Fibroblast of mammary gland (primary cell): Measurements from ENCODE around the gene ZFP92.

ENCODE experiments used
- DNase-seq: peaks from one replicate; pipeline ENCODE4 v3.0.0-alpha.2; 2010; ENCODE audit warnings: low read depth
- H3K4me3 ChIP-seq: 2 replicates; pipeline ENCODE4 v1.5.1; 2011; ENCODE audit warnings: low read depth, mild to moderate bottlenecking, low read length, moderate library complexity; ENCODE audit not compliant: control insufficient read depth
- CTCF ChIP-seq: conservative IDR thresholded peaks from 2 replicates; pipeline ENCODE4 v1.5.1; 2011; ENCODE audit warnings: low read depth, low read length, inconsistent platforms; ENCODE audit not compliant: control insufficient read depth, insufficient read depth

ZFP92 gene

GRCh38 chrX:153435845-153436244, 24.6 kb downstream of the ZFP92 start:
- no peak for DNase-seq
- TF ChIP-seq CTCF: no peak

GRCh38 chrX:153438532-153438931, 27.3 kb downstream of the ZFP92 start:
- peak; percentile 41 for TF ChIP-seq CTCF
- DNase-seq: peak; percentile 35
- H3K4me3 ChIP-seq: no peak overlapping the region

More at GRCh38 chrX:153435845-153436244, 24.6 kb downstream of the ZFP92 start:
- no peak overlapping the region for H3K4me3 ChIP-seq

GRCh38 chrX:153439977-153440376, 28.7 kb downstream of the ZFP92 start:
- DNase-seq: no peak
- TF ChIP-seq CTCF: no peak
- no peak overlapping the region for H3K4me3 ChIP-seq

- TF ChIP-seq CTCF: no peak
- no peak for DNase-seq
- no peak overlapping the region for H3K4me3 ChIP-seq
These were observed 29.4 kb downstream of the ZFP92 start for GRCh38 chrX:153440556-153441135.

GRCh38 chrX:153441296-153441695, 30.0 kb downstream of the ZFP92 start:
- no peak for TF ChIP-seq CTCF

GRCh38 chrX:153441981-153442380, 30.7 kb downstream of the ZFP92 start:
- TF ChIP-seq CTCF: no peak
- H3K4me3 ChIP-seq: no peak overlapping the region
- no peak for DNase-seq

More at GRCh38 chrX:153441296-153441695, 30.0 kb downstream of the ZFP92 start:
- no peak for DNase-seq
- H3K4me3 ChIP-seq: no peak overlapping the region

- TF ChIP-seq CTCF: no peak
- DNase-seq: no peak
- no peak overlapping the region for H3K4me3 ChIP-seq
These were observed 31.2 kb downstream of the ZFP92 start for GRCh38 chrX:153442463-153442862.
